Head of caudate nucleus (tissue), 42 donors: Measurements from ENCODE around the gene GPRASP3.
A peak's percentile ranks its signal among the peaks of the same experiment; 100 is the strongest.
"Not testable (repeated sequence)": the region's sequence is repeated elsewhere in the genome, so short reads cannot be mapped to it uniquely, and the experiment has no call there.

Source experiments
- DNase-seq, 42 donors: peaks; one replicate each; pipeline versions ENCODE4 v3.0.0 to v3.0.0-alpha.2; 2020 to 2021; ENCODE audit warnings: mixed read lengths in 7 of 42
- intact Hi-C: fragments of 100-400 bp; cut with DNase I; formaldehyde crosslinking; loops from one replicate; pipeline ENCODE4 v1.15.0; 2022

Gene GPRASP3

DNA sequence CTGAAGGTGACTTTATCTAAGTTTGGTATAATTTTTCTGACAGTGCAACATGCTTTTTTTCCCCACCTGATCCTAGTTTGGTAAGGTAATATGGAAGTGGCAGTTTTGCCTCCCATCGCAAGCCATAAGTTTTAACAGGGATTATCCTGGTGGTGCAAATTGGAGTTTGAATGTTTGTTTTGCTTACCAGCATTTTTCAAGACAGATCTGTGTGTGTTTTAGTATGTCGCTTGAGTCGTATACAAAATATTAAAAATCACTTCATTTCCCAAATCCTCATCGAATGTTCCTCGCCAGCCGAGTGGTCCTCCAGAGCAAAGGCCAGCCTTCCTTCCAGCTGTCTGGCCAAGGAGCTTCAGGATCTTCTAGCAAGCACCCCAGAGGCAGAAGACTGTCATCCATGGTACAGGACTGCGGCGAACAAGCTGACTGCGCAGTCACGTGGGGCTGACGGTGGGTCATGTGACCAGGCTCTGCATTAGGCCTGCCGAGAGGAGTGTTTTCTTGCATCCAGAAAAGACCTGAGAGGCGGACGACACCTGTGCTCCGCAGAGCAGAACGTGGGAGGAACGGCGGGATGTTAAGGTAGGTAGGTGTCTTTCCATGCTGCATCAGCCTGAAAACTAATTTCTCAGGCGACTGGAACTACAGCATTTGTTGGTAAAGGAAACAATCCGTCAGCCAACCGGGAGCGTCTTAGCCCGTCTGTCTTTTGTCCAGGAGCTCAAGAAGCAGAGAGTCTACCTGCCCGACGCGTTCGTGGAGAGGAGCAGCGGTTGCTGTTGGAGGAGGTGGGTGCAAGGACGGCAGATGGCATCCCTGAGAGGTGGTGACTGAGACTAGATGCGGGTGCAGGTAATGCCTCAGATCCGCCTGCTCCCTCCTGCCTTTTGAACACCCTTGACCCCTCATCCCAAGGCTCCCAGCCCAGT, at the start of gene GPRASP3:
Gene GPRASP3, plus strand, starts transcription at position 507 of the 932 bp plus-strand sequence. CDS start 28,253 bp downstream, outside the sequence.
- intact Hi-C loops = no loop called here
- peak; percentile 79 to 95 (median 90) for DNase-seq

GRCh38 chrX:102672856-102673255, 47.7 kb upstream of the GPRASP3 start:
- DNase-seq = no peak
- intact Hi-C loops = no loop called here

DNA sequence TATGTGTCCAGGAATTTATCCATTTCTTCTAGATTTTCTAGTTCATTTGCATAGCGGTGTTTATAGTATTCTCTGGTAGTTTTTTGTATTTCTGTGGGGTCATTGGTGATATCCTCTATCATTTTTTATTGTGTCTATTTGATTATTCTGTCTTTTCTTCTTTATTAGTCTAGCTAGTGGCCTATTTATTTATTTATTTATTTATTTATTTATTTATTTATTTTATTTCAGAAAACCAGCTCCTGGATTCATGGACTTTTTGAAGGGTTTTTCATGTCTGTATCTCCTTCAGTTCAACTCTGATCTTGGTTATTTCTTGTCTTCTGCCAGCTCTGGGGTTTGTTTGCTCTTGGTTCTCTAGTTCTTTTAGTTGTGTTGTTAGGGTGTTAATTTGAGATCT, 43.1 kb upstream of the GPRASP3 start:
- intact Hi-C loops, DNase-seq: not testable (repeated sequence)

GRCh38 chrX:102684772-102685520, 35.6 kb upstream of the GPRASP3 start:
- intact Hi-C loops = no loop called here
- DNase-seq = no peak

GRCh38 chrX:102694749-102695148, 25.8 kb upstream of the GPRASP3 start:
- intact Hi-C loops = no loop called here
- no peak for DNase-seq

GRCh38 chrX:102696306-102696705, 24.2 kb upstream of the GPRASP3 start:
- DNase-seq = no peak
- intact Hi-C loops = no loop called here

- intact Hi-C loops = no loop called here
- DNase-seq = no peak
These were observed 23.0 kb upstream of the GPRASP3 start for GRCh38 chrX:102697494-102697893.

DNA sequence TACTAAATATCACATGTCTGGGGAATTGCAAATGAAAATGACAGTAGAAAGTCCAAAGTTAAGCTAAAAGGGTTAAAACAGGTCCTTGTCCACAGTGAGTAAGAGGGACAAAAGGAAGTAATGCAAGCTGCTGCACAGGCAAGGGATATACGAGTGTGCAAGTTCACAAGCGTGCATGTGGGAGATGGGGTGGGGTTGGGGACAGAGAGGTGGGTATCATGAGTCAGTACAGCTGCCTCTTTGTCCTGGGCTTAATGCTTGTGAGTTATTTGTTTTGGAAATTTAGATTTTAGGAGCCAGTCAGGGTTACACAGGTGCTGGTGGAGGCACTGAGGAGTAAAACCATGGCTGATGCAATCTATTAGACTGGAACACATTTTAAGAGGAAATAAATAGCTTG, 11.6 kb upstream of the GPRASP3 start:
- intact Hi-C loops = no loop called here
- DNase-seq = no peak

DNA sequence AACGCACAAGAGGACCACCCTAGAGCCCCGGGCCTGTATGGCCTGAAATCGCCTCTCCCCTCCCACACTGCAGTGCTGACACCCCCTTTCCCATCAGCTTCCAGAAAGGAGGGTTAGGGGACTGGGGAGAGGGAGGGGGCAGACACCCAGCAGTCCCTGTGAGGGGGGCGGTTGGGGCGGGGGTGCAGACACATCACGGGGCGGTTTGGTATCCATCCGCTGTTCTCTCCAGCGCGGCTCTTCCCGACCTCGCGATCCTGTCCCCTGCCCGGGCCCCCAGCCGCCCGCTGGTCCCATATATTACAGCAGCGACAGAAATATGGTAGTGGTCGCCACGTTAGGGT, 8.7 kb upstream of the GPRASP3 start:
- DNase-seq = peak in 2 of 42 donors; percentile 19 to 37
- intact Hi-C loops = loop anchor here (10.0 kb wide), 1 partner anchor 57 kb away; the partner anchor contains the start of gene GPRASP1

DNA sequence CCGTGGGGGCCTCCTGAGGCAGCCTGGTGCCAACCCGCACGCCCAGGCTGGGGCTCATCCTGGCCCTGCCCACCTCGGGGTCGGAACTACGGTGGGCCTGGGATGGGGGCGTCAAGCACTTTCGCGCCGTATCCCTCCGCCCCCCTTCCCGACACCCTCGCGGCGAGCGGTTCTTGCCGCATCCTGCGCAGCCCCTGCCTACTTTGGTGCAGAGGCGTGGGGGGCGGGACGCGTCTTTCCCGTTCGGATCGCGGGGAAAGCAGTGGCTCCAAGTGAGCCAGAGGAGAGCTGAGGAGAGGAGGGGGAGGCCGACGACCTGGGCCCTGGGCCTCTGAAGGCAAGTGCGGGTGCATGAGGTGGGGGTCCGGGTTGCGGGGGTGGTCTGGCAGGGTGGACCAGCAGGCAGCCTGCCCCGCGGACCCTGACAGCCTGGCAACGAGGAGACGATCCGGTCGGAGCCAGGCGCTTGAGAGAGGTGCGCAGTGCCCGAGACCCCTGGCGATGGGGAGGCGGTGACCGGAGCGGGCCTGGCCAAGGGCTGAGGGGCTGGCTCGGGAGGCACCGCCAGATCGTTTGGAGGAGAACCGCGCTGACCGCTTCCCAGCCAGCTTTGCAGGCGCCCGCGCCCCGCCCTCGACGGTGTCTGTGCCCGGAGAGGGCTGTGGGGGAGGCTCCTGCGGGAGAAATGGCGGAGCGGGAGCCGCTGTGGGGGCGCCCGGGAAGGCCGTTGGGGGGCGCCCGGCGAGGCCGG, 8.2 kb upstream of the GPRASP3 start, which contains the start of gene GPRASP2:
Gene GPRASP2, plus strand, starts transcription at position 233 of the 751 bp plus-strand sequence. CDS start 2,422 bp downstream, outside the sequence.
- DNase-seq = peak; percentile 7 to 79 (median 60)
- intact Hi-C loops = loop anchor here (10.0 kb wide), 1 partner anchor 58 kb away; the partner anchor contains the start of gene GPRASP1

- DNase-seq = peak; percentile 27 to 83 (median 64)
- intact Hi-C loops = loop anchor here (10.0 kb wide), 1 partner anchor 58 kb away; the partner anchor contains the start of gene GPRASP1
These were observed 7.4 kb upstream of the GPRASP3 start for GRCh38 chrX:102712981-102713625.

- intact Hi-C loops = loop anchor here (10.0 kb wide), 1 partner anchor 60 kb away; the partner anchor contains the start of gene GPRASP1
- peak in 1 of 42 donors; percentile 3 for DNase-seq
These were observed 5.5 kb upstream of the GPRASP3 start for GRCh38 chrX:102714994-102715393.

DNA sequence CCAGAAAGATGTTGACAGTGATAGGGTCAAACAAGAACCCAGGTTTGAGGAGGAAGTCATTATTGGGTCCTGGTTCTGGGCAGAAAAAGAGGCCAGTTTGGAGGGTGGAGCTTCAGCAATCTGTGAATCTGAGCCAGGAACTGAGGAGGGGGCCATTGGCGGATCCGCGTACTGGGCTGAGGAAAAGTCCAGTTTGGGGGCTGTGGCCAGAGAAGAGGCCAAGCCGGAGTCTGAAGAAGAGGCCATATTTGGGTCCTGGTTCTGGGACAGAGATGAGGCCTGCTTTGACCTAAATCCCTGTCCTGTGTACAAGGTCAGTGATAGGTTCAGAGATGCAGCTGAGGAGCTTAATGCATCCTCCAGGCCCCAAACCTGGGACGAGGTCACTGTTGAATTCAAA, 4.6 kb upstream of the GPRASP3 start:
- DNase-seq = no peak
- intact Hi-C loops = loop anchor here (10.0 kb wide), 1 partner anchor 61 kb away; the partner anchor contains the start of gene GPRASP1

DNA sequence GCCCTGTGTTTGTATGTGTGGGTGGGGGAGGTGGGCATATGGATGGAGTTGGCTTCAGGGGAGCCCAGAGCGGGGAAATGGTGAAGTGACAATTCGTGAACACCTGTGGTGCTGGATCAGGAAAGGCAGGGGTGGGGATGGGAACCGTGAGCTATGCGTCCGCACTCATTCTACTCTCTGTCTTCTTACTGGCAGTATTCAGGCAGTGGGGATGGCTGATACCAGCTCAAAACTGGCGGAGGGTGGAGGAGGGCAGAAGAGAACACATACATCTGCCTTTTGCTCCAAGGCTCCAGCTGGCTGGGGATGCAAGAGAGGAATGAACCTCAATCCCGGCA, 595 bp downstream of the GPRASP3 start:
- intact Hi-C loops = not testable (repeated sequence)
- DNase-seq = peak in 3 of 42 donors; percentile 4 to 26 (median 15)

DNA sequence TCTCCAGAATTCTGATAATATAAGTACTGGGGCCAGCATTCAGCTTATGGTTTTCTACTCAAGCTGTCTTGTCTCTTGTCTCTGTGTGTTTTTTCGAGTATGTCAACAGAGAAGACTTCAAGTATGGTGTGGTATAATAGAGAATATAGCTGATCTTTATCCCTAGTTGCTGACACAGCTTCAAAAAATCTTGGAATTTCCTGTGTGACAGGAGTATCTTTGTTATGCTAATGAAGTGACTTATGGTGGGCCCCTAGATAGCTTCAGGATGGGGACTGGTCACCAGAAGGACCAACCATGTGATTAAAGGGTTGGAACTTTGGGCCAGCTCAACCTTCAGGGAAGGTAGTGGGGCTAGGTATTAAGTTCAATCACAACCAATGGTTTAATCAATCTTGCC, 2.9 kb downstream of the GPRASP3 start:
- DNase-seq = no peak
- intact Hi-C loops = no loop called here

- intact Hi-C loops = no loop called here
These were observed 7.2 kb downstream of the GPRASP3 start for GRCh38 chrX:102727761-102728160.

GRCh38 chrX:102728646-102729045, 8.1 kb downstream of the GPRASP3 start:
- intact Hi-C loops = no loop called here

More at GRCh38 chrX:102727761-102728160, 7.2 kb downstream of the GPRASP3 start:
- no peak for DNase-seq

DNA sequence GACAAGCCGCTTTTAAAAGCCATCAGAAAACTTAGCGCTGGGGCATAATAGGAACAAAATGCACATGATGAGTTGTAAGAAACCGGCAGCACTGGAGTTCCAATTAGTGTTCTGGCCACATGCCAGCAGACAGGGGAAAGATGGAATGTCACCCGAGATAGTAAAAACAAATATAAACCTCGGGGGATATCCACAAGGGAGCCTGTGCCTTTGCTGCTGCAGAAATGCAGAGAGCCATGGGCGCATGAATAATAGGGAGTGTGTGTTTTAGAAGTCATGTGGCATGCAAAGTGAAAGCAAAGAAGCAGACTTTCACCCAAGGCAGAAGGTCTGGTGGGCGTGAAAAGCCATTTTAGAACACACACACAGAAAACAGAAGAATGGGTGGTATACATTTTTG, 19.1 kb downstream of the GPRASP3 start:
- DNase-seq = no peak
- intact Hi-C loops = no loop called here

More at GRCh38 chrX:102728646-102729045, 8.1 kb downstream of the GPRASP3 start:
- no peak for DNase-seq
